BE2C (cell line): Measurements from ENCODE around the gene PIM1.
"Not testable (repeated sequence)": the region's sequence is repeated elsewhere in the genome, so short reads cannot be mapped to it uniquely, and the experiment has no call there.

Experiments used
- DNase-seq: peaks from one replicate; pipeline ENCODE4 v3.0.0-alpha.2; 2020
- H3K27me3 ChIP-seq: fragments of 250-450 bp; sonication (Bioruptor Pico); 2 replicates; pipeline ENCODE4 v1.5.1; 2020; ENCODE audit warnings: mild to moderate bottlenecking
- H3K36me3 ChIP-seq: fragments of 250-450 bp; sonication (Bioruptor Pico); 2 replicates; pipeline ENCODE4 v1.5.1; 2020; ENCODE audit warnings: mild to moderate bottlenecking
- H3K4me1 ChIP-seq: fragments of 250-450 bp; sonication (Bioruptor Pico); 2 replicates; pipeline ENCODE4 v1.5.1; 2020
- H3K4me3 ChIP-seq: 2 replicates; pipeline ENCODE4 v1.5.1; 2011; ENCODE audit warnings: low read depth, low read length
- H3K9me3 ChIP-seq: fragments of 250-450 bp; sonication (Bioruptor Pico); 2 replicates; pipeline ENCODE4 v1.5.1; 2020
- TF ChIP-seq, protein P1 (sequence below): IDR thresholded peaks from 2 replicates; pipeline ENCODE4 v1.5.1; 2012; ENCODE audit warnings: mild to moderate bottlenecking, low read depth, low read length

PIM1 gene

GRCh38 chr6:37176268-37177076 is 6.5 kb downstream of the PIM1 start:
- DNase-seq: no peak
- Histone ChIP-seq H3K9me3 (no peaks in the 10 kb centered on the region), H3K4me3 (no peak overlapping the region), H3K4me1 (no peaks in the 10 kb centered on the region), H3K27me3 (no peaks in the 10 kb centered on the region), H3K36me3 (peaks cover 16% of the 10 kb centered on the region)
- TF ChIP-seq, protein P1, sequence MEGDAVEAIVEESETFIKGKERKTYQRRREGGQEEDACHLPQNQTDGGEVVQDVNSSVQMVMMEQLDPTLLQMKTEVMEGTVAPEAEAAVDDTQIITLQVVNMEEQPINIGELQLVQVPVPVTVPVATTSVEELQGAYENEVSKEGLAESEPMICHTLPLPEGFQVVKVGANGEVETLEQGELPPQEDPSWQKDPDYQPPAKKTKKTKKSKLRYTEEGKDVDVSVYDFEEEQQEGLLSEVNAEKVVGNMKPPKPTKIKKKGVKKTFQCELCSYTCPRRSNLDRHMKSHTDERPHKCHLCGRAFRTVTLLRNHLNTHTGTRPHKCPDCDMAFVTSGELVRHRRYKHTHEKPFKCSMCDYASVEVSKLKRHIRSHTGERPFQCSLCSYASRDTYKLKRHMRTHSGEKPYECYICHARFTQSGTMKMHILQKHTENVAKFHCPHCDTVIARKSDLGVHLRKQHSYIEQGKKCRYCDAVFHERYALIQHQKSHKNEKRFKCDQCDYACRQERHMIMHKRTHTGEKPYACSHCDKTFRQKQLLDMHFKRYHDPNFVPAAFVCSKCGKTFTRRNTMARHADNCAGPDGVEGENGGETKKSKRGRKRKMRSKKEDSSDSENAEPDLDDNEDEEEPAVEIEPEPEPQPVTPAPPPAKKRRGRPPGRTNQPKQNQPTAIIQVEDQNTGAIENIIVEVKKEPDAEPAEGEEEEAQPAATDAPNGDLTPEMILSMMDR: no peak

DNA sequence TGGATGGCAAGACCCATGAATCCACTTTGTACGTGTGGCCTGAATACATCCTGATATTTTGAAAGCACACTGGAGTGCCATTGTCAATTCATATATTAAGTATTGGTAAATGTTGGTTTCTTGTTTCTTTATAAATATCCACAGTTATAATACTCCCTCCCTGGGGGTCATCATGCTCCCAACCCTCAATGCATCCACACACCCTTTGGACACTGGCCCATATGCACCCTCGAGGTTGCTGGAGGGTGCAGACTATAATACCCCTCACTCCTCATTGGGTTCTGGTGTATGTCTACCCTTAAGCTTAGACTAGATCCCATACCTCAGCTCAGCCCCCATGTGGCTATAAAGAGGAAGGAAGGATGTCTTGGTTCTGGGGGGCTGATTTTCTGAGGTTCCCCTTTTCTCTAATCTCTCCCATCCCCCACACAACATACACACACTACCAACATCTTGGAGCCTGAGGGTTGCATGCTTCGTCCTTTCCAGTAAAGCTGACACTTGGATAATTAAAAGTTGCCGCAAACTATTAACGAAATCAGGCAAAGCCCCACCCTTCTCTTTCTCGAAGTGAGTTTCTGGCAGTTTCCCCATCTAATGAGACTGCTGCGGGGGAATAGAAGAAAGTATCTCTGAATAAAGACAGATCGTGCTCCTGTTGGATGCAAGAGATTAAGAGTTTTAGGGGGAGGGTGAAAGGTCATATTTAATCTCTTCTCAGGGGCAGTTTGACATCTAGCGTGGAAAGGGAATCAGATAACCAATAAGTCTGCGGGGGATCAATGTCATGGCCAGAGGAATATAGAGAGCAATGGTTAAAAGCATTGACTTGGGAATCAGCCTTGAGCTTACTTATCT is 7.4 kb downstream of the PIM1 start:
- Histone ChIP-seq H3K4me1 (no peaks in the 10 kb centered on the region), H3K27me3 (no peaks in the 10 kb centered on the region), H3K9me3 (no peaks in the 10 kb centered on the region), H3K4me3 (no peak overlapping the region), H3K36me3 (peaks cover 16% of the 10 kb centered on the region)
- TF ChIP-seq, protein P1: no peak
- DNase-seq: no peak

GRCh38 chr6:37177935-37178517 is 8.1 kb downstream of the PIM1 start:
- peaks cover 14% of the 10 kb centered on the region for H3K36me3 ChIP-seq
- no peak overlapping the region for H3K4me3 ChIP-seq
- DNase-seq: no peak
- TF ChIP-seq, protein P1: no peak
- no peaks in the 10 kb centered on the region for H3K4me1 ChIP-seq
- H3K9me3 ChIP-seq: no peaks in the 10 kb centered on the region
- H3K27me3 ChIP-seq: no peaks in the 10 kb centered on the region

DNA sequence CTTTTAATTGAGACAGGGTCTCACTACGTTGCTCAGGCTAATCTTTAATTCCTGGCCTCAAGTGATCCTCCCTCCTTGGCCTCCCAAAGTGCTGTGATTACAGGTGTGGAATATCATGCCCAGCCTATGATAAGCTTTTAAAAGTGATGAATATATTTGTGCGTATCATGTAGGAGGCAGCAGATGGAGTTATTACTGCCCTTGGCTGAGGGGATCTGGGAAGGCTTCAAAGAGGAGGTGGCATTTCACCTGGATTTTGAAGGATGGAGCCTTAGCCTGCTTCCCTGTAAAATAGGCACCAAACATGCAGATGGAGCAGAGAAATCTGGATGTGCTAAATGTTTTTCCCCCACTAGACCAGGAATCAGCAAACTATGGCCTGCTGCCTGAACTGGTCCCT is 10.1 kb downstream of the PIM1 start:
- no peaks in the 10 kb centered on the region; the same call in 1 of the 2 replicates for H3K36me3 ChIP-seq
- H3K4me1 ChIP-seq: no peaks in the 10 kb centered on the region
- no peak for DNase-seq
- no peaks in the 10 kb centered on the region for H3K9me3 ChIP-seq
- H3K4me3 ChIP-seq: no peak overlapping the region
- H3K27me3 ChIP-seq: no peaks in the 10 kb centered on the region
- TF ChIP-seq, protein P1: no peak

GRCh38 chr6:37180610-37181009 is 10.7 kb downstream of the PIM1 start:
- DNase-seq, H3K9me3 ChIP-seq, H3K4me1 ChIP-seq, H3K4me3 ChIP-seq, H3K36me3 ChIP-seq, H3K27me3 ChIP-seq: not testable (repeated sequence)

GRCh38 chr6:37182736-37183590 is 13.0 kb downstream of the PIM1 start:
- TF ChIP-seq, protein P1: no peak
- Histone ChIP-seq H3K27me3 (no peaks in the 10 kb centered on the region), H3K4me3 (no peak overlapping the region), H3K36me3 (no peaks in the 10 kb centered on the region), H3K4me1 (no peaks in the 10 kb centered on the region), H3K9me3 (no peaks in the 10 kb centered on the region)
- DNase-seq: no peak

DNA sequence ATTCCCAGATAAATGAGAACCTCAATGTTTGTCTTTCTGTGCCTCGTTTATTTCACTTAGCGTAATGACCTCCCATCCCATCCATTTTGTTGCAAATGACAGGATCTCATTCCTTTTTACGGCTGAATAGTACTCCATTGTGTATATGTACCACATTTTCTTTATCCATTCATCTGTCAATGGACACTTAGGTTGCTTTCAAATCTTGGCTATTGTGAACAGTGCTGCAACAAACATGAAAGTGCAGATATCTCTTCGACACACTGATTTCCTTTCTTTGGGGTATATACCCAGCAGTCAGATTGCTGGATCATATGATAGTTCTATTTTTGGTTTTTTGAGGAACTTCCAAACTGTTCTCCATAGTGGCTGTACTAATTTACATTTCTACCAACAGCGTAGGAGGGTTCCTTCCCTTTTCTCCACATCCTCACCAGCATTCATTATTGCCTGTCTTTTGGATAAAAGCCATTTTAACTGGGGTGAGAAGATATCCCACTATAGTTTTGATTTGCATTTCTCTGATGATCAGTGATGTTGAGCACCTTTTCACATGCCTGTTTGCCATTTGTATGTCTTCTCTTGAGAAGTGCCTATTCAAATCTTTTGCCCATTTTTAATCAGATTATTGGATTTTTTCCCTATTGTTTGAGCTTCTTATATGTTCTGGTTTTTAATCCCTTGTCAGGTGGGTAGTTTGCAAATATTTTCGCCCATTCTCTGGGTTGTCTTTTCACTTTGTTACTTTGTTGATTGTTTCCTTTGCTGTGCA is 16.2 kb downstream of the PIM1 start:
- not testable (repeated sequence) for H3K4me1 ChIP-seq, H3K27me3 ChIP-seq, H3K4me3 ChIP-seq, DNase-seq, H3K9me3 ChIP-seq, H3K36me3 ChIP-seq
